Karpas-422 (cell line): ENCODE measurements around the gene LTB4R2. TPM values are rescaled to one million over a fixed set of nuclear protein-coding genes. Genes with fewer than 3 reads are reported as not detected.

Source experiments
- DNase-seq: peaks from one replicate; pipeline ENCODE4 v3.0.0-alpha.2; 2015
- H2AFZ ChIP-seq: fragments of 200-600 bp; sonication (generic); 2 replicates; pipeline ENCODE4 v1.6.1; 2014; ENCODE audit warnings: antibody characterized with exemption, low read length, mixed read lengths
- H3K27ac ChIP-seq: fragments of 200-600 bp; sonication (generic); 2 replicates; pipeline ENCODE4 v1.5.1; 2014; ENCODE audit warnings: mild to moderate bottlenecking, low read length, moderate library complexity
- H3K27me3 ChIP-seq: fragments of 200-600 bp; sonication (generic); 2 replicates; pipeline ENCODE4 v1.6.1; 2014; ENCODE audit warnings: low read length, mixed read lengths
- H3K36me3 ChIP-seq: fragments of 200-600 bp; sonication (generic); 2 replicates; pipeline ENCODE4 v1.6.1; 2014; ENCODE audit warnings: low read length, mixed read lengths; ENCODE audit not compliant: insufficient read depth
- H3K4me1 ChIP-seq: fragments of 200-600 bp; sonication (generic); 2 replicates; pipeline ENCODE4 v1.6.1; 2014; ENCODE audit warnings: mild to moderate bottlenecking, low read length, mixed read lengths
- H3K4me2 ChIP-seq: fragments of 200-600 bp; sonication (generic); 2 replicates; pipeline ENCODE4 v1.6.1; 2014; ENCODE audit warnings: low read length, low read depth, mild to moderate bottlenecking; ENCODE audit not compliant: poor library complexity, severe bottlenecking
- H3K4me3 ChIP-seq: fragments of 200-600 bp; sonication (generic); 2 replicates; pipeline ENCODE4 v1.5.1; 2014; ENCODE audit warnings: mild to moderate bottlenecking, antibody characterized with exemption, low read length, mixed read lengths
- H3K79me2 ChIP-seq: fragments of 200-600 bp; sonication (generic); 2 replicates; pipeline ENCODE4 v1.6.1; 2014; ENCODE audit warnings: mild to moderate bottlenecking, low read length, mixed read lengths
- H3K9ac ChIP-seq: fragments of 200-600 bp; sonication (generic); 2 replicates; pipeline ENCODE4 v1.6.0; 2014; ENCODE audit warnings: low read length
- H3K9me2 ChIP-seq: fragments of 200-600 bp; sonication (generic), shearing (Covaris generic); replicated peaks from 2 replicates; pipeline ENCODE4 v1.6.0; 2014; ENCODE audit warnings: mild to moderate bottlenecking, low read length, moderate library complexity; ENCODE audit not compliant: insufficient read depth
- H3K9me3 ChIP-seq: fragments of 300-700, 200-600 bp; sonication (generic); 2 replicates; pipeline ENCODE4 v1.6.1; 2014; ENCODE audit warnings: low read length, mixed read lengths
- H4K20me1 ChIP-seq: fragments of 200-600 bp; sonication (generic); 2 replicates; pipeline ENCODE4 v1.6.1; 2014; ENCODE audit warnings: mild to moderate bottlenecking, antibody characterized with exemption, low read length, low read depth; ENCODE audit not compliant: insufficient read depth
- total RNA-seq: library from RNA; depleted of rRNA; stranded (reverse); fragments of >200 nt; shearing (Covaris generic); gene quantifications from 2 replicates; pipeline ENCODE4 v1.2.3, GENCODE V29; 2014; ENCODE audit warnings: low replicate concordance

Gene LTB4R2
- total RNA-seq, 1 experiment from 2014 or later: 12.9 TPM

GRCh38 chr14:24289649-24290280 lies 20.2 kb upstream of the LTB4R2 start:
- peaks cover 12% of the 10 kb centered on the region; the same call in 1 of the 2 replicates for H3K36me3 ChIP-seq
- no peaks in the 10 kb centered on the region for H4K20me1 ChIP-seq
- no peaks in the 10 kb centered on the region for H3K9me3 ChIP-seq
- no peaks in the 10 kb centered on the region for H3K9me2 ChIP-seq
- H3K4me1 ChIP-seq: no peaks in the 10 kb centered on the region
- no peaks in the 10 kb centered on the region for H3K27me3 ChIP-seq
- H3K79me2 ChIP-seq: peaks cover 11% of the 10 kb centered on the region; the same call in 1 of the 2 replicates
- H3K9ac ChIP-seq: no peak overlapping the region
- H3K27ac ChIP-seq: no peak overlapping the region
- no peak overlapping the region for H3K4me3 ChIP-seq
- no peak overlapping the region for H2AFZ ChIP-seq
- H3K4me2 ChIP-seq: no peak overlapping the region
- no peak for DNase-seq

- no peak overlapping the region for H3K9ac ChIP-seq
- no peaks in the 10 kb centered on the region for H3K9me2 ChIP-seq
- H3K27me3 ChIP-seq: no peaks in the 10 kb centered on the region
- H4K20me1 ChIP-seq: no peaks in the 10 kb centered on the region
- no peaks in the 10 kb centered on the region for H3K9me3 ChIP-seq
- no peak overlapping the region for H3K27ac ChIP-seq
- no peak for DNase-seq
- H2AFZ ChIP-seq: no peak overlapping the region
- no peaks in the 10 kb centered on the region for H3K4me1 ChIP-seq
- H3K4me2 ChIP-seq: no peak overlapping the region
- peaks cover 19% of the 10 kb centered on the region; the same call in 1 of the 2 replicates for H3K36me3 ChIP-seq
- no peak overlapping the region for H3K4me3 ChIP-seq
- H3K79me2 ChIP-seq: peaks cover 11% of the 10 kb centered on the region; the same call in 1 of the 2 replicates
These were observed 19.2 kb upstream of the LTB4R2 start for GRCh38 chr14:24290746-24291145.

- H3K9me3 ChIP-seq: no peaks in the 10 kb centered on the region
- H3K9me2 ChIP-seq: no peaks in the 10 kb centered on the region
- H4K20me1 ChIP-seq: no peaks in the 10 kb centered on the region
- no peak overlapping the region for H2AFZ ChIP-seq
- H3K4me2 ChIP-seq: no peak overlapping the region
- DNase-seq: no peak
- peaks cover 25% of the 10 kb centered on the region; the same call in 1 of the 2 replicates for H3K36me3 ChIP-seq
- no peaks in the 10 kb centered on the region for H3K27me3 ChIP-seq
- no peaks in the 10 kb centered on the region for H3K4me1 ChIP-seq
- no peak overlapping the region for H3K9ac ChIP-seq
- no peak overlapping the region for H3K4me3 ChIP-seq
- H3K27ac ChIP-seq: no peak overlapping the region
- H3K79me2 ChIP-seq: peaks cover 11% of the 10 kb centered on the region; the same call in 1 of the 2 replicates
These were observed 18.4 kb upstream of the LTB4R2 start for GRCh38 chr14:24291446-24292117.

- Histone ChIP-seq H3K79me2 (peaks cover 11% of the 10 kb centered on the region; the same call in 1 of the 2 replicates), H3K36me3 (peaks cover 25% of the 10 kb centered on the region; the same call in 1 of the 2 replicates), H4K20me1 (no peaks in the 10 kb centered on the region), H3K4me2 (no peak overlapping the region), H3K27ac (no peak overlapping the region), H3K4me1 (peaks cover 3% of the 10 kb centered on the region), H3K9me2 (no peaks in the 10 kb centered on the region), H2AFZ (no peak overlapping the region), H3K27me3 (no peaks in the 10 kb centered on the region), H3K4me3 (no peak overlapping the region), H3K9ac (no peak overlapping the region), H3K9me3 (no peaks in the 10 kb centered on the region)
- DNase-seq: no peak
These were observed 17.7 kb upstream of the LTB4R2 start for GRCh38 chr14:24292118-24292807.

GRCh38 chr14:24293525-24293924 lies 16.4 kb upstream of the LTB4R2 start:
- Histone ChIP-seq H2AFZ (no peak overlapping the region), H3K27ac (no peak overlapping the region), H3K4me1 (peaks cover 14% of the 10 kb centered on the region), H3K36me3 (peaks cover 25% of the 10 kb centered on the region; the same call in 1 of the 2 replicates), H3K9ac (no peak overlapping the region), H4K20me1 (no peaks in the 10 kb centered on the region), H3K4me2 (no peak overlapping the region), H3K79me2 (peaks cover 9% of the 10 kb centered on the region), H3K9me2 (no peaks in the 10 kb centered on the region), H3K4me3 (no peak overlapping the region), H3K27me3 (no peaks in the 10 kb centered on the region), H3K9me3 (no peaks in the 10 kb centered on the region)
- DNase-seq: no peak

GRCh38 chr14:24296341-24297157 lies 13.4 kb upstream of the LTB4R2 start:
- Histone ChIP-seq H4K20me1 (peaks cover 9% of the 10 kb centered on the region; the same call in 1 of the 2 replicates), H2AFZ (no peak overlapping the region), H3K9me3 (no peaks in the 10 kb centered on the region), H3K4me1 (peaks cover 33% of the 10 kb centered on the region), H3K27ac (no peak overlapping the region), H3K27me3 (no peaks in the 10 kb centered on the region), H3K79me2 (peaks cover 31% of the 10 kb centered on the region), H3K4me3 (no peak overlapping the region), H3K4me2 (no peak overlapping the region), H3K9me2 (no peaks in the 10 kb centered on the region), H3K9ac (no peak overlapping the region), H3K36me3 (peaks cover 16% of the 10 kb centered on the region; the same call in 1 of the 2 replicates)
- DNase-seq: peak; percentile 93

GRCh38 chr14:24297190-24297964 lies 12.6 kb upstream of the LTB4R2 start:
- peak overlapping the region; percentile 5; the same call in 1 of the 2 replicates for H3K9ac ChIP-seq
- no peak for DNase-seq
- peaks cover 9% of the 10 kb centered on the region; the same call in 1 of the 2 replicates for H4K20me1 ChIP-seq
- no peaks in the 10 kb centered on the region for H3K9me3 ChIP-seq
- H3K4me3 ChIP-seq: no peak overlapping the region
- H3K36me3 ChIP-seq: peaks cover 24% of the 10 kb centered on the region
- peaks cover 34% of the 10 kb centered on the region for H3K4me1 ChIP-seq
- H3K27me3 ChIP-seq: no peaks in the 10 kb centered on the region
- peaks cover 39% of the 10 kb centered on the region for H3K79me2 ChIP-seq
- no peak overlapping the region for H2AFZ ChIP-seq
- H3K9me2 ChIP-seq: no peaks in the 10 kb centered on the region
- no peak overlapping the region for H3K4me2 ChIP-seq
- no peak overlapping the region for H3K27ac ChIP-seq
